GM21528 (cell line): Measurements from ENCODE around the gene SCTR.

ENCODE experiments used
- ATAC-seq: cut with Tn5 transposase; IDR thresholded peaks from one replicate; pipeline ENCODE4 v1.9.1; 2021; ENCODE audit warnings: mild to moderate bottlenecking, moderate library complexity; ENCODE audit not compliant: unreplicated experiment, low FRiP score

Gene SCTR

DNA sequence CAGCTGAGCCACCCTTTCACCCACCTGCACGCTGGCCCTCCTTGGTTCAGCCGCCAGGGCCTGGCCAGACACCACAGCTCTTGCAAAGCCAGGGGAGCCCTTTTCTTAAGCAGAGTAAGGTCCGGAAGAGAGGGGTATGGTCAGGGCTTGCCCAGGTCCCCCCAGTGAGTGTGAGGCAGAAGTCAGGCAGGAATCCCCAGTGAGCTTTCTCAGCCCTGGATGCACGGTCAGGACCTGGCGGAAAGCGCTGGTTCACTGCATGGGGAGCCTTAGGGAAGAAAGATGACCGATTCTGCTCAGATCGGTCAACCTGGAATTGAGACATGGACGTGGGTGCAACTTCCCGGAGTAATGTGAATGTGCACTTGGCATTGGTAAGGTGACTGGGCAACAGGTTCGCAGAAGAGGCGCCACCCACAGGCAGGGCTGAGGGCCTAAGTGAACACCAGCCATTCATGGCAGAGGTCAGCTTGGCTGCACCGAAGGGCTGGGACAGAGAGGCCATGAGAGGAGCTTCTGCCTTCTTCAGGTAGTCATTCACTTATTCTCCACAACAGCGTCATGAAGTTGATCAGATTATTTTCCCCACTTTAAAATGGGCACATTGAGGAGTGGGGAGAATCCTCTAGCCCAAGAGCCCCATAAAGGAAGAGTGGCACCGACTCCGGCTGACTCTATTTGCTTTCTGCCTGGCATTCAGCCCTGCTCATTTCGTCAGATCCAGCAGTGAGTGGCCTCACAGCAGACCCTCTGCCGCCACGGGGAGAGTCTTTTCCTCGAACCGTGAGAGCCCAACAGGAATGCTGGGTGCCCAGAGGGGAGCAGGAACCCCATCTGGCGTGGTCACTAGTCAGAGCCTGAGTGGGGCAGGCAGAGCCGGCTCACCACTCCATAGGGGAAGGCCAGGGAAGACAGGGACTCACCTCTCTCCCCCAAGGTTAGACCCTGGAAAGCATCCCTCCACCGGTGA lies 35.8 kb downstream of the SCTR start:
- ATAC-seq: no peak

DNA sequence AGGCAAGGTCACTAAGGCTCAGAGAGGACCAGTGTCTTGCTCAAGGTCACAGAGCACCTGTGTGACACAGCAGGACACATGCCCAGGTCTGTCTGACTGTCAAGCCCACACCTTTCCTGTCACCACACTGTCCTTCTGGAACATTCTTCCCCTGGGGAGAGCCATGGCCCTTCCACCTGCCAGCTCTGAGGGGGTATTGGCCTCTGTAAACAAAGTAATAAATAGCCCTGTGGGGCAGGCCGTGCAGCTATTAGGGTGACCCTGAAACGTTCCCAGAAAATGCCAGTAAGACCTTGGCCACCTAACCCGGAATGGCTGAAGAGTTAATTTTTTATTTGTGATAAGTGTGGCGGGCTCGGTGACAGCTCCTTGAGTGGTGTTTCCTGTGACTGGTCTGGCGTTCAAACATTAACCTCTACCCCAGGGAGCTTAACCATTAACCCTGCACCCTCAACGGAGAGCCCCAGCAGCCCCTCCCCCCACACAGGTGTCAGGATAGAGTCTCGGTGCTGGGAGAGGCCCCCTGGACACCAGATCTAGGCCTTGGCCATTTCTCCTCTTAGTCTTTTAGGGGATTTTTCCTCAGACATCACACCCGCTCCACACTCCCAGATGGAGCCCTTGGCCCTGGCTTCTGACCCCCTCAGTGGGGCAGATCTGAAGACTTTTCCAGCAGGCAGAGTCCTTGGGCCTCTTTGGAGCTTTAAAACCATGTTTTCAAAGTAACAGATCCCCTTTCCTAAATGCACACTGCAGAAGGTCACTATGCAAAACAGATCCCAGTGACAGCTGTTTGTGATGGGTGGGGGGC lies 36.6 kb downstream of the SCTR start:
- peak; percentile 78 for ATAC-seq

- ATAC-seq: no peak
Observed at GRCh38 chr2:119486886-119487285, 37.4 kb downstream of the SCTR start.

DNA sequence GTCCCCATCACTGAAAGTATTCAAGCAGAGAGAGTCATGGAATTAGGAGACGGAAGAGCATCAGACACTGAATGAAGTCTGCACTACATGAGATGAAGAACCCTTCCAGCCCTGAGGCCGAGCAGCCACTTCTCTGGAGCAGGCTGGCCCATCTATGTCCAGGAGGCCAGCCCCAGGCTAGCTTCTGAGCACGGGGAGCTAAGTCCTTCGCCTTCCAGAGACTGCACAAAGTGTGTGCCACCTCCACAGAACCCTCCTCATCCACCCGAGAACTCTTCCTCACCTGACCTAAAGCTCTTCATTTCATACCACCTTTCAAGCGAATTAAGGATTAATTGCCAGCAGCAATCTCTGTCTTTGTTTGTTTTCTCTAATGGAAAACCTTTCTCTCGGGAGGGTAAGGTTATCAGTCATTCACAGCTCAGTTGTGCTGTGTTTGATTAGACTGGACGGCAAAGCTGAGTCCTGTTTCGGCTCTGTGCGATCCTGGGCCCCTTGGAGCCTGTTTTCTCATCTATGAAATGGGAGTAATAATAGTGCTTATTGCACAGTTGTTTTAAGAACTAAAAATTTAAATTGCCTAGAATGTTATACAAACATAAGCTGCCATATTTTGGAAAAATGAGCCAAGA lies 38.0 kb downstream of the SCTR start:
- no peak for ATAC-seq

GRCh38 chr2:119485336-119486110 lies 38.8 kb downstream of the SCTR start:
- no peak for ATAC-seq

GRCh38 chr2:119484834-119485233 lies 39.4 kb downstream of the SCTR start:
- ATAC-seq: no peak

DNA sequence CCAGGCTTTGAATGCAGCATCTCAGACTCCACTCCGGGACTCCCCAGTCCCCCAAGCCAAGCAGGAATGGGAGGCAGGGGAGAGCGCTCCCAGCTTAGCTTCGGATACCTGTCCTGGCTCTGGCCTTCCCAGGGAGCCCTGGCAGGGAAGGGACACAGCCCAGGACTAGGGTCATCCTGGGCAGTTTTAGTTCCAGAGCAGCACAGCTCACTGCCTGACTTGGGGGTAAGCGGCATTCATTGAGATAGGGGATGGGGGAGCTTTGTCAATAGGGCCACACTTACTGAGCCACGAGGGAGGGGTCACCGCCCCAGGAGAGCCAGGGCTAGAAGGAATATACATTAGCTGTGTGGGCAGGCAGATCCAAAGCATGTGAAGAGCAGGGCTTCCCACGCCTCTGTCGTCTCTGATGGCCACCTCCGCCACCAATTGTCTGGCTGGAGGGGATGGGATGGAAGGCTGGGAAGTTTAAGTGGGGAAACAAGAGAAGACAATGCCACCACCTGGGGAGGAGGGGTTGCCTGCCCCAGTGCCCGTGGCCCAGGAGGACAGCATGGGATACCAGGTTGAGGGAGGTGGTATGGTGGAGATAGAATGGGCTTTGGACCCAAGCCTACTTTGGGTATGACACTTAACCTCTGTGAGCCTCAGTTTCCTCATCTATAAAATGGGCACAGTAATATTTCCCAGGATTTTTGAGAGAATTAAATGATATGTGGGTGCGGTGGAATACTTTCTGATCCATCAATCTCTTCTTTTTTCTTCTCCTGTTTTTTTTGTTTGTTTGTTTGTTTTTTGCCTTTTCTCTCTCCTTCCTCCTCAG lies 40.2 kb downstream of the SCTR start:
- ATAC-seq: no peak

GRCh38 chr2:119483395-119483753 lies 40.9 kb downstream of the SCTR start:
- no peak for ATAC-seq

DNA sequence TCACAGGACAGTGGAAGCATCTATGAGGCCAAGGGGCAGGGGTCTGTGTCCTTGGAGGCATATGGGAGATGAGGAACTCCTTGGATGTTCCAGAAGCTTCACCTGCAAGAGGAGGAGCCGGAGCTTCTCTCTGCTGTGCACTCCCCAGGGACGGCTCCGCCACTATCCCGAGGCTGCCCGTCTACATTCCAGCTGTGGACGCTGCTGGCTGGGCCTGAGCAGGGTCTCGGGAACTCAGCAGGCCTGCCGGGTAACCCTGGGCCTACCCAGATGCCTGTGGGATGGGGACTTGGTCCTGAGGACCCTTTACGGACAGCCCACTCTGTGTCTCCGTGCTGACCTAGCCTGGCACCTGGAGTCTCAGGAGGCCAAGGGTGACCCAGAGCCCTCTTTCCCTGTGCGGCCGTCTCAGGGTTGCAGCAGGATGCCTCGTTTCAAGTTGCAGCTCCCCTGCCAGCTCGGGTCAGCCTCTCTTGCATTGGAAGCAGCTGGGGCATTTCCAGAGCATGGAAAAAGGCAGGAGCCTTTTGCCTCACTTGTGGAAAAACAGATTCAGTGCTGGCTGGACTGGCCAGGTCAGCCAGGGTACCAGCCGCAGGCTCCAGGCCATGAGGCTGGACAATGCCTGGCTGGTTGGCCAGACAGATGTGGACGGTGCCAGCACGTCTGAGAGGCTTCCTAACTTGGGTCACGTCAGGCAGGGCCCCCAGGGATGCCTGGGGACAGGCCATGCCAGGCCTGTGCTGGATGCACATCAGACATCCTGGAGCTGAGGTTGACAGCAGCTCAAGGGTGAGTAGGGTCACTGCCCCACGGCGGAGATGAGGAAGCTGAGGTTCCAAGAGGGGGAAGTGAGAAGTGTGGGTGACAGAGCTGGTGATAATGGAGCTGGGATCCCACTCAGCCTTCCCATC lies 41.5 kb downstream of the SCTR start:
- ATAC-seq: no peak

GRCh38 chr2:119481501-119482455 lies 42.5 kb downstream of the SCTR start:
- ATAC-seq: no peak

GRCh38 chr2:119480718-119481142 lies 43.6 kb downstream of the SCTR start:
- ATAC-seq: no peak

- ATAC-seq: no peak
Observed at GRCh38 chr2:119480184-119480583, 44.1 kb downstream of the SCTR start.

DNA sequence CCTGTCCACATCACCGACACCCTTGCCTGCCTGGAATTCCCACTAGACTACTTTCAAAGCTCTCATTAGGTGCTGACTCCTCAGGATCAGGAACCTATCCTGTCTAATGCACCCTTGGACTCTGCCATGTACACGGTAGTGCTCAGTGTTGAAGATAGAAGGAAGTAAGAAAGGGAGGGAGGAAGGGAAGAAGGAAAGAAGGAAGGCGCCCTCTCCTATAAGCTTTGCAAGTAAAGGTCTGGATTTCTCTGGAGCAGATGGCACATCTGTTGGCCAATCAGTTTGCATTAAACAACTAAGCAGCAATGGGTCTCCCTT lies 45.3 kb downstream of the SCTR start:
- ATAC-seq: no peak

GRCh38 chr2:119478188-119478977 lies 45.9 kb downstream of the SCTR start:
- ATAC-seq: no peak

GRCh38 chr2:119477113-119477505 lies 47.2 kb downstream of the SCTR start:
- no peak for ATAC-seq

DNA sequence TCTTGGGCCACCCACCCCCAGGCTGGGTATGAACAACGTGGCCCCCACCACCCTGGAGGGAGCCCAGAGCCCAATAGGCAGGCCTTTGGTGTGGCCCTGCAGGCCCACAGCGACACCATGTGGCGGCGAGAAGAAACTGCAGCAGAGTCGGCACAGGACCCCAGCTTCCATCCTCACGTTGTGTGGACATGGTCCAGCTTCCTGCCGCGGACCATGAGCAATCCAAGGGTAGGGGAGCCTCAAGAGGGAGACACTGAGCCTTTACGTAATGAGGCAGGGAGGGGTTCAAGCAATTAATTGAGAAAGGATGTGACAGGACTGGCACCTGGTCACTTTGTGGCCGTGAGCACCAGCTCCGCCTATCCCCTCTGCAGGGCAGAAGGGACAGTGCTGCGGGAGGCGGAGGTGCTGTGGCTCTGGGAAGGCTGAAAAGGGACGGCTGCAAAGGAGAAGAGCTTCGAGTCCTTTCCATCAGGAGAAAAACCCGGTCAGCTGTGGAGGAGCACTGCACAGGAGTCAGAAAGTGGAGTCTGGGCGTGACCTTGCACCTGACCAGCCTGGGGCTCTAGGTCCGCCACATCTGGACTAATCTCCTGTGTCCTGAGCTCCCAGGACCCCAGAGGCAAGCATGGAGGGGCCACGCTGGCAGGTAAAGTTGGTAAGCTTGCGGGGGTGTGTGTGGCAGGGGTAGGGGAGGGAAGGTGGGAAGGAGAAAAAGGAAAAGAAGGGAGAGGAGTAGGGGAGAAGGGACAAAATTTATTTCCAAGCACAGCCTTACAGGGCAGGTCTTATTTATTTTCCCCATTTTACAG lies 47.8 kb downstream of the SCTR start:
- ATAC-seq: peak; percentile 65
